ENCODE results near the gene MBNL3.
"Not testable (repeated sequence)": the region's sequence is repeated elsewhere in the genome, so short reads cannot be mapped to it uniquely, and the experiment has no call there.

The MBNL3 gene

DNA sequence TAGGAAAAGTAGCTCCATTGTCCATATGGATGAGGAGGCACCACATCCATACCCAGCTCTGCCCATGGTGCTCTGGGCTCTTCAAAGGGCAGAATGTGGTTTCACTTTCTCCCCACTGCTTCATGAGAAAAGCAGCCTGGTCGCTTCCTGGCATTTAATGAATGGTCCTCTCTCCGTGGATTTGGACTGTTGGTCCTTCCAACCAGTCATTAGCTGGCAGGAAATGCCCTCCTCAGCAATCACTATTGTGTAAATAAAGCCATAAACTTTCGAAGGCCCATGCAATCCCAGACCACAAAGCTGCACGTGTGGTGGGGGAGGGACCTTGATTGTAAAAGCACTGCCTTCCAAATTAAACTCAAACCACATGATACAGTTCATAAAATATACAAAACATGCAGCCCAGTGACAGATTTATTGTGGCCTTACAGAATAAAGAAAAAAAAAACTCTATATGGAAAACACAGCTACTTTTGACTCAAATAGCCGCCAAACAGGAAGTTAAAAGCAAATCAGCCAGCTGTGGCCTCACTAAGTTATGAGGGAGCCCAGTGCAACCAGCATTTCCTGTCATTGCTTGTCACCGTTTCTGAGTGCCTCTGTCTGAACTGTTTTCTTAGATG, 8.1 kb downstream of the MBNL3 start:
- no peak for DNase-seq (ENCODE audit: low read depth, low spot score)

DNA sequence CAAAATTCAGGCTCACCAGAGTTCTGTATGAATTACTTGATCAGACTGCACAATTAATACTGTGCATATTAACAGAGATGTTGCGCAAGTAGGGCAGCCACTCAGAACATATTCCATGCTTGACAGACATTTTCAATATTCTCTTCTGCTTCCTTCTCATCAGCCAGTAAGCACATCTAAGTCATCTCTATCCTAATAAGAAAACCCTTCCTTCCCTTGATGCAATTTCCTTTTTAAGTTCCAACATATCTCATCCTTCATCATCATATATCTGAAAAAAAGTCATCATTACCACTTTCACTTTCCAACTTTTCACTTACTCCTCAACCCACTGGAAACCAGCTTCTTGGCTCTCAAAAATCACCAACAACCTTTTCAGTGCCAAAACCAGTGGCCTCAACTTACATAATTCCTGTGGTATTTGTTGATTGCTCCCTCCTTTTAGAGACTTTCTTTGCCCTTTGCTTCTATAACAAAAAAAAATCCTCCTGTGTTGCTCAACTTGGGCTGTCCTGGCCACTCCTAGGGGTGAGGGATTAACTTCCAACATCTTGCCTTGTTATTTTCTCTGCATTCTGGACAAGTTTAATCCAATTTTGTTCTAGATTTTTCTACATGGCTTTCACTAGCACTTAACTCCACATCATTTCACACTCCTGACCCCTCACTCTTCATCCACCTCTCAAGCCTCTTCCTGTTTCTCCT, 14.1 kb downstream of the MBNL3 start:
- no peak for DNase-seq (ENCODE audit: low read depth, low spot score)

DNA sequence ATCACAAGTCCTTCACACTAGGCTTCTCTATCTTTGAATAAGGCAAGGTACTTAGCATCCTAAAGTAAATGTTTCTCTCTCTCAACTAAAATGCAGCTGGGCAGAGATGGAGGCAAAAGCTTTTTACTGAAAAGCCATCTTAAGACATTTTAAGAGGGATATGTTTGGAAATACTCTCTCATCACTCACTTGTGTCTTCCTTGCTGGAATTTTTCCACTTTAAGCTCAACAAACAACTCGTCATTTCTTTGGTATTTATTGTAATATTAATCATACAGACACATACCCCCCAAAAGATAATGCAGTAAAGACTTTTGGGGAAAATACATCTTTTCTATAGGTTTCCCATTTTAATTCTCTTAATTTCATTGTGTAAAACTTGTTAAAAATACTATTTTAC, 16.4 kb downstream of the MBNL3 start:
- no peak for DNase-seq (ENCODE audit: low read depth, low spot score)

DNA sequence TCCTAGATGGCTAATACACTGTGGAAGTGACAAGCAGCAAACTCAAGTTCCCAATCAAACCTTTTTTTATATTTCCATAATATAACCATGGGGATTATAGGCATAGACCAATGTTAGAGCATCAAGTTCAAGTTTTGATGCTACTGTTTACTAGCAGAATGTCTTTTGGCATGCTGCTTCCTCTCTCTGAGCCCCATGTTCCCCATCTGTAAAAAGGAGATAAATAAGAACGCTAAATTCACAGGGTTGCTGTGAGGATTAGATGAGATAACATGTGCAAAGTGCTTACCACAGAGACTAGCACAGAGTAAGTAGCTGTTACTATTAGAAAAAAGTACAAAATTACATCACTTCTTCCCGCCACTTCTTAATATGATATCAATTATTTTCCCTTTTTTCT, 18.0 kb downstream of the MBNL3 start:
- DNase-seq (ENCODE audit: low read depth, low spot score): no peak

DNA sequence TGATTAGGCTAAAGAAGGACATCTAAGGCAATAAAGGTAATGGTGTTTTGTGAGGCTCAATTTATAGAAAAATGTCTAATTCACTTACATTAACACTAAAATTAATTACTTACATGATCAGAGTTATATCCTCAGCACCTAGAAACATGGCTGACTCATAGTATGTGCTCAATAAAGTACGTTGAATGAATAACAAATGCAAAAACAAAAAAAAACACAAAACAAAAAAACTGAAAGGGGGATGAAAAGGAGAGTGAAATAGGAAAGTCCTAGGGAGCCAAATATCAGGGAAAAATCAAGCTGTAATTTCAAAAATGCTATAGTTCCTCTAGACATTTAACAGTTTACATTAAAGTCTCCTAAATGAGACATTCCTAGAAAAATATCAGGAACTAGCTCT, 18.7 kb downstream of the MBNL3 start:
- no peak for DNase-seq (ENCODE audit: low read depth, low spot score)

DNA sequence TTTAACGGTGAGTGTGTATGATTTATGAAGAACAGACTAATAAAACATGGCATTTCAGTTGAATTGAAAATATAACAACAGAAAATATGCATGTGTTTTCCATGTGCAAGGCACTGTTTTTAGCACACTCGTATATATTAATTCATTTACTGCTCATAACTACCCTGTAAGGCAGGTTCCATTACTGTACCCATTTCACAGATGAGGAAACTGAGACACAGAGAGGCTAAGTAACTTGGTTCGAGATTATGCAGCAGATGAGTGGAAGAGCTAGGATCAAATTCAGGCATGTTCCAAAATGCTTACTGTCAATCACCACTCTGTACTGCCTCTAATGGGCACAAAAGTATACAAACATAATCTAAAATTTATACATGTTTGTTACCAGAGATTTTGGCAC, 20.4 kb downstream of the MBNL3 start:
- no peak for DNase-seq (ENCODE audit: low read depth, low spot score)

DNA sequence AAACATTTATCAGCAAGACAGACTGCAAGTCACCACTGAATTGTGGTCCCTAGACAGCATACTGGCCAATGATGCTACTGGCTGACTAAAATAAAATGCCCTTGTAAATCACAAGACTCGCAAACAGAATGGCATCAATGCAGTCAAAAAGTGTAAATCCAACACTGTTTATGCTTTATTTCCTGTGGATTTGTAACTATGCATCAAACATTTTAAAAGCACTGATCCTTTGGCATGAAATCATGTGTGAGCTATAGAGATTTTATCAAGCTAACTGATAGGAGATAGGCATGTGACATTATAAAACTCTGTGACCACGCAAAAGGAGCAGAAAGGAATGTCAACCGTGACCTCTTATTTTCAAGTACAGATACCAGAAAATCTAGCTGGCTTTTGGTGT, 20.8 kb downstream of the MBNL3 start:
- DNase-seq (ENCODE audit: low read depth, low spot score): no peak

DNA sequence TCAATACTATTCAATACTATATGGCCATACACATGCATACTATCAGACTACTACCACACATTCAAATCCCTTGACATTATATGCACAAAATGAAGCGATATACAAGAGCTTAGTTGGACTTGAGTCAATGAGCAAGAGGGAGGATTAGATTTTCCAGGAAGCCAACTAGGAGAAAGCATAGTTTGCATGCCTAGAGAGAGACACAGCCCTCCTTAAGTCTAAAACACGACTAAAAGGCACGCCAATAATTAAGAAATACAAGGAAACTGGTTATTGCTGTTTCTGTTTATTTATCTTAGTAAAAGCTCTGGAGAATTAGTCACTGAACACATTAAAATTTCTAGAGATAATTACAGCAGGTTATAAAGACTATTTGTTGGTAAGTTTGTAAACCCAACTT, 21.8 kb downstream of the MBNL3 start:
- DNase-seq (ENCODE audit: low read depth, low spot score): no peak

DNA sequence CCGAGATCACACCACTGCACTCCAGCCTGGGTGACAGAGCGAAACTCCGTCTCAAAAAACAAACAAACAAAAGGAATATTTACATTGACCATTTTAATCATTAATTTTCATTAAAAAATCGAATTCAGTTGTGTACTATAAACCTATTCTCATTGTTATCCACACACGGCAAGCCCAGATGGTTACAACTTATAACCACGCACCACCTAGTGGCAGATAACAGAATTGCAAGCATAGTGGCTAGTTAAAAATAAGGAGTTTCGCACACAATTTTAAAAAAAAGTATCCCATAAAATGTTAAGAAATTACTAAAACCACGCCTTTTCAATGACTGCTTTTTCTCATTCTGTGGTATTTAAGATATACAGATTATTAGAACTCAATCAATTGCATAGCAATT, 25.4 kb downstream of the MBNL3 start:
- DNase-seq (ENCODE audit: low read depth, low spot score): no peak

DNA sequence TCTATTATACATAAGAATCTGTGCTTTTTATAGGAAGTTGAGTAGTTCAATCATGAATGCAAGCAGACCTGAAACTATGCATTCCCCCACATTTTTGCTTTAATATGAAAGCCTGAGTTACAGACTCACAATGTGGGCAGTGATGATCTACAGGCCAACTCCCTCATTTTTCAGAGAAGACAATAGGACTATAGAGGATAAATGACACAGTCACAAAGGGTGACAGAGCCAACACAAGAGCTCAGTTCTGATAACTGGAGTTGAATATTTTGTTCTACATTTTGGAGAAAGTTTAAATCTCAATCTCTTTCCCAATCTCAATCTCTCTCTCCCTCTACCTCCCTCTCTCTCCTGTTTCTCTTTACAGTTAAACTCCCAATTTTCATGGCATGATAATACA, 27.0 kb downstream of the MBNL3 start:
- no peak for DNase-seq (ENCODE audit: low read depth, low spot score)

DNA sequence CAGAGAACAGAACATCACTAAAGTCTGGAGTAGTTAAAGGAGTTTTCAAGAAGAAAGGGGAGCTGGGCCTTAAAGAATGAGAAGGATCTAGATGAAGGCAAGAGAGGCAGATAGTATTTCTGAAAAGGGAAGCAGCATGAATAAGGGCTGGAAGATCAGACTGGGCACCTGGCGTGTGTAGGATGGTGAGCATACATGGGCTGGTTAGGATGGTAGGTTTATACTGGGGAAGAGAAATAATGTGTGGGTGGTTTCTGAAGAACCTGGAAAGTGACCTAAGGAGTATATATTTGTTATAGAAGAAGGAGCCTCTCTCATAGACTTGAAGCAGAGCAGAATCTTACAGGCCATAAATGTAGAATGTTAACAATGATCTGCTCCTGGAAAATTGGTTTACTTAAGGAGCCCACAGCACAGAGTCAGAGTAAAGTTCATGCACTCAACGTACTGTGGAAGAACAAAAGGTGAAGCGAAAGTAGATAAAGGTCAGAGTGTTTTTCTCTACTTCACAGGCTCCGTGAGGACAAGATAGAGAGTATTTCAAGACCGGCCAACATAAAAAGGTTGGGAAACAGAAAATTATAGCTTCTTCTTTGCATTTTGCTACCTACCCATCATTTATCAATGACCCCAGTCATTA, 35.8 kb downstream of the MBNL3 start:
- no peak for DNase-seq (ENCODE audit: low read depth, low spot score)

DNA sequence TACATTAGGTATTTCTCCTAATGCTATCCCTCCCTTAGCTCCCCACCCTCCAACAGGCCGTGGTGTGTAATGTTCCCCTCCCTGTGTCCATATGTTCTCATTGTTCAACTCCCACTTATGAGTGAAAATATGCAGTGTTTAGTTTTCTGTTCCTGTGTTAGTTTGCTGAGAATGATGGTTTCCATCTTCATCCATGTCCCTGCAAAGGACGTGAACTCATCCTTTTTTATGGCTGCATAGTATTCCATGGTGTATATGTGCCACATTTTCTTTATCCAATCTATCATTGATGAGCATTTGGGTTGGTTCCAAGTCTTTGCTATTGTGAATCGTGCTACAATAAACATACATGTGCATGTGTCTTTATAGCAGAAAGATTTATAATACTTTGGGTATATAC, 42.9 kb downstream of the MBNL3 start:
- DNase-seq (ENCODE audit: low read depth, low spot score): not testable (repeated sequence)

DNA sequence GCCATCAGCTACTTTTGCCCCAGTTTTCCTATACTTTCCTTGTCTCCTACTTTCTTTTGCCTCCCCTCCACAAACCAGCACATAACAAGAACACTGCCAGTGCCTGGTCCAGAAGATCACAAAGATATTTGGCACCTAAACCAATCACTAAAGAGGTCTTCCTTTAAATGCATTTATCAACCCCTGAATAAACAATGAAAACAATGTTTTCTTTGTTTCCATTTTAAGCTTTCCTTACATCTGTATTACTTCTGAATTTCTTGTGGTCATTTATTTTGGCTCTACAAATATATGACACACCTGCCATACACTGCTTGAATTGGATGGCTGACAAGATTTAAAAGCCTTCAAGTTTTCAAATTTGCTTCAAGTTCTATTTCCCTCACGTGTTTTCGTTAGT, 43.9 kb downstream of the MBNL3 start:
- no peak for DNase-seq (ENCODE audit: low read depth, low spot score)

DNA sequence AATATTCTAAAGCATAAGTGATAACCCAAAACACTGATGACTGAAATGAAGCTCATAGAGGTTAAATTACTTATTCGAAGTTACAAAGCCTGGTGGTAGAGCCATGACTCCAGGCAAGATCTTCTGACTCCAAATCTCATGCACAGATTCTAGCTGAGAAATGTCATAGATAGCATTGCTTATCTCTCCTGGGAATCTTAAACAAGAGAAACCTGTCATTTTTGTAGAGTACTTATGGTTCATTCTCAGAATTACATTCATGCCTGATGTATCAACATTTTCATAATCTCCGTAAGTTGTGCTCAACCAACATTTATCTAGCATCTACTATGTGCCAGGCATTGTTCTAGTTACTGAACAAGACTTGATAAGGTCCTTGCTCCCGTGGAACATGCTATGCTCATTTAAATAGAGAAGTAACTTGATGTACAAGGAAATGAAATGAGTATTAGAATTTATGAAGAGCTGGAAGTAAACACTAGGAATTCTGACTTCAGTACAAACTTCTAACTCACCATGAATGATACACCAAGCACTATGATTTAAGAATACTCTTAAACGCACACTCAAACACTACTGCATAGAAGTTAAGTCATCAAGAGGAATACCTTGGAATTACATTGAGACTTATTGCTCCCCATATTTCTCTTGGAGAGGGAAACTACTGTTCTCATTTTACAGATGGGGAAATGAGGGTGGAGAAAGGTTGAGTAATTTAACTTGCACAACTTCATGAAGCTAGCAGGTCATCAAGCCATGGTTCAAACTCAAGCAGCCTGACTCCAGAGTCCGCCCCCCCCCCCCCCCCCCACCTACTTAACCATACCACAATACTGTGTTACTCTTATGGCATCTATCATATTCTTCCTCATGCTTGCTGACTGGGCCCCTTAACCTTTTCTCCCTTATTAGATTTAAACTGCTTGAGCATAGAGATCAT, 45.4 kb downstream of the MBNL3 start:
- no peak for DNase-seq (ENCODE audit: low read depth, low spot score)

DNA sequence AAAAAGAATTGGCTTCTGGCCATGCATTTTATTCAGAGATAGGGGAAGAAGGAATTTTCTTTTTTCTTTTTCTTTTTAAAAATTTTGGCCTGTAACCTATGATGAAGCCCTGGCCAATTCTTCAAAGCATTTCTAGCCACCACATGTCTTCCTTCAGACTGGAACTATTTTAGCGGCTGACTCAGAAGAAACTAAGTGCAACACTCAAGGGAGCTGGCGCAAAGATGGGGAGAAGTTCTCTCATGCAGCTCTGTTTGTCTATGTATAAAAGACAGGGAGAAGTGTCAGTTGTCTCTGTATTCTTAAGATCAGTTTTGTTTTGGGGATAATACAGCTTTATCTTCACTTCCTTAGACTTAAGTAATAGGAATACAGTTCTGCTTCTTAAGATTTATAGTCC, 46.1 kb downstream of the MBNL3 start:
- no peak for DNase-seq (ENCODE audit: low read depth, low spot score)

DNA sequence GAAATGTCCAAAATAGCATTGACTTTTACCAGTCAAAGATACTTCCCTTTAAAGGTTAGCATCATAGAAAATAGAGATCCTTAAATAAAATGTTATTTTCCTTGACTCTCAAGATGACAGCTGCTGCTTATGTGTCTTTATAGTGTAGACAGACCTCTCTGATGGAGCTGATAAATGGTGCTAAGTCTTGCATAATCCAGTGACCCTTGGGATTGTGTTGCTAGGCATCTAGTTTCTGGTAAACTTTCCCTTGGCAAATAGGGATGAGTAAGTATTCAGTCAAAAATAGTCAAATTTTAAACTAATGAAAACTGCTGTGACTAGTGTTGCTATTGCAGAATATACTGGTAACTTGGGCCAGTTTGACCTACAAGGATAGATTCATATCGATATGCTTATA, 53.6 kb downstream of the MBNL3 start:
- DNase-seq (ENCODE audit: low read depth, low spot score): no peak

DNA sequence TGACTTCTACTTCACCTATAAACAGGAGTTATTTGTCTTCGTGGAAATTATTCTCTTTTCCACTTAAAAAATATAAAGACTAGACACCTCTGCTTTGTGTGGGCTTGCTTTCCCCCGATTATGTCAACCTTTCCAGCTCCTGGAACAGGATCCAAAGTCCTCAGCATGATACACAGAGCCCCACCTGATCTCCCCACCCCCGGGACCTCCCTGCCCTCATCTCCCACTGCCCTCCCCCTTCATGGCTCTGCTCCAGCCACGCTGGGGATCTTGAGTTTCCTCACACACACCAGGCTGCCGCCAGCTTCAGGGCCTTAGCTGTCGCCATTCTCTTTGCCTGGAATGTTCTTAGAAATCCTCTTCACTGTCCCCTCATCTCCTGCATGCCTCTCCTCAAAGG, 55.3 kb downstream of the MBNL3 start:
- DNase-seq (ENCODE audit: low read depth, low spot score): no peak

DNA sequence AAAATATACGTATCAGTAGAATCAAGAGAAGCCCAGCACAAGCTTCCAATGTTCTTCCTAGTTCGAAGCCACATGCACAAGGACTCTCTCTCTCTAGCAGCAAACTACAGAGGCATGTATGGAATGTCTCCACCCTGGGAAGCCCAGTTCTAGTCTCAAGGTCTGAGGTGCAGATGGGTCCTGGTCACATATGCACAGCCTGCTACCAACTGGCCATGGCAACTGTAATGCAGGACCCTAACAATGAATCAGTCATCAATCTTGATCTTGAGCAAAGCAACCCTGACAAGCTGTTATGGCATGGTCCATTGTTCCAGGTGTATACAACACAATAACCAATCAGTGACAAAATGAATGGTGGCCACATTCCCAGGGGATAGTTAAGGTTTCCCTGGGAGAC, 55.8 kb downstream of the MBNL3 start:
- DNase-seq (ENCODE audit: low read depth, low spot score): no peak

DNA sequence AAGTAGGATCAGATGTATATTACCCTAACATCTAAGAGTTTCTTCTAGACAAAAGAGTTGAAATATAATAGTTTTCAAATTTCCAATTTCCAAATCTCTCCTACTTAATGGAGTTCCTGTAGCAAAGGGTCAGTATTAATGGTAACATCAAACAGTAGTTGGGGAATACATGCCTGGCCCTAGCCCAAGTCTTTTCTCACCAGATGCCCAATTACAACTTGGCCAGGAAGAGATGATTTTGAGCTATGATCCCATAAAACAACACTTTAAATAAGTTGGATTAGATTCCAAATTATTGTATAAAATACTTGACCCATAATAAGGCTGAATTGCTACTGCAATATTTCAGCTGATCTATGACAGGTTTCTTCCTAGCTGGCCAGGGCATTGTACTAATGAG, 59.9 kb downstream of the MBNL3 start:
- DNase-seq (ENCODE audit: low read depth, low spot score): no peak

DNA sequence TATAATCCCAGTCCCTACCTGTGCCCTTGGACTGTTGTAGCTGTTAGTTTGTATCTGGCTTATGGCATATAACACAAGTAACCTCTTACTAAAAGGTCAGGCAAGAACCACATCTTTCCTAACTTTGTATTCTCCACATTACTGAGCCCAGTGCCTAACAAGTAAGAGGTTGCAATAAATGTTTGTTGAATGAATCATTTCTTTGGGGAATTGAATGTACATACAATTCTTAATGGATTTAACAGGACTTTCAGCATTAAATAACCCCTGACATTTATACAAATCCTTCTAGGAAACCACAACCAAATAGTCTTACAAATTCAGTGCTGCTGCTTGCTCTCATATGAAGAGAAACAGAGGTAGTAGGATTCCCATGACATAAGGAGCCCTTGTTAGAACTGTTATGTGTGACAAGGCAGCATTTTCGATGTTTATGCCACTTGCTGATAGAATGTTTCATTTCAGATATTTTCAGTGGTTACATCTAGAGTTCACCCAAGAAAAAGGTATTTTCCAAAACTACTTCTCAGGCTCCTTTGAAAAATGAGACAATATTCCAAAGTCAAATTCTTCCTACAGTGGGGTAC, 62.0 kb downstream of the MBNL3 start:
- peak; percentile 7 for DNase-seq (ENCODE audit: low read depth, low spot score)

DNA sequence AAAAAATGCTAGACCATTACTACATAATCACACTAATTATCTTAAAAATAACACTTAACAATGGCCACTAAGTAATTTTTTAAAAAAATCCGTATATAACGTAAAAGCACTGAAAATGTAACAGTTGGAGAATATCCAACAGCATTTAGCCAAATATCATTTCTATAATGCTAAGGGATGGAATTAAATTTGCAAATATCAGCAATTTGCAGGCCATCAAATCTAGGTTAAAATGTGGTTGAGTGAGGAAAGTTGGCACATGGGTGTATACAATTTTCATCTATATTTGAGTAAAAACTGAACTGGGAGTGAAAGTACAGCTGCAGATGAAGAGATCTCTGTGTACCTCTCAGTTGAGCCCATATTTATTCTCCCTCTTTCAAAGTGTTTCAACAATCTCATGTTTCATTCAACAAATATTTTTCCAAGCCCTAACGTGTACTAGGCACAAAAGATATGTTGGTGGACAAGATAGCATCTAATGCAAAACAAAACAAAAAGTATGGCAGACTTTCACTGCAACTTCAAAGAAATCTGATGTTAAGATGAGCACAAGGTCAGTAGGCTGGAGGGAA, 63.0 kb downstream of the MBNL3 start:
- no peak for DNase-seq (ENCODE audit: low read depth, low spot score)

Data from brain pericyte (primary cell).